Measurements from ENCODE around the gene CAV3. TPM values are rescaled to one million over a fixed set of nuclear protein-coding genes. Genes with fewer than 3 reads are reported as not detected.

Gene CAV3
- total and polyA plus RNA-seq, 8 donors, result 0.08 to 0.73 TPM; not detected in 6

- DNase-seq, result no peak
Observed at GRCh38 chr3:8727605-8728512, 5.7 kb upstream of the CAV3 start.

GRCh38 chr3:8729479-8729878 is 4.1 kb upstream of the CAV3 start:
- Histone ChIP-seq H3K36me3 (no peaks in the 10 kb centered on the region), H3K9me3 (peaks cover 0 to 9% (median 4%) of the 10 kb centered on the region in 4 donors), H3K27me3 (no peaks in the 10 kb centered on the region), H3K27ac (no peak overlapping the region), H3K4me3 (no peak overlapping the region), H3K4me1 (no peaks in the 10 kb centered on the region)
- TF ChIP-seq POLR2AphosphoS5 (IDR thresholded peaks at IDR 0.05), result no peak
- TF ChIP-seq EP300 (IDR thresholded peaks at IDR 0.05), result no peak
- no peak for TF ChIP-seq POLR2A (IDR thresholded peaks at IDR 0.05)
- TF ChIP-seq CTCF (IDR thresholded peaks at IDR 0.05), result no peak
- intact Hi-C loops (cut with DNase I; ENCODE audit: low total_unique reads), result no loop called here
- 86 to 100% (median 94%) methylated on average over 3 of the region's 3 CpGs for WGBS, 5 donors
- DNase-seq, result no peak

More at GRCh38 chr3:8727605-8728512, 5.7 kb upstream of the CAV3 start:
- TF ChIP-seq POLR2A (IDR thresholded peaks at IDR 0.05) (no peak), CTCF (IDR thresholded peaks at IDR 0.05) (no peak), POLR2AphosphoS5 (IDR thresholded peaks at IDR 0.05) (no peak), EP300 (IDR thresholded peaks at IDR 0.05) (no peak)
- Histone ChIP-seq H3K27me3 (no peaks in the 10 kb centered on the region), H3K36me3 (no peaks in the 10 kb centered on the region), H3K4me3 (no peak overlapping the region), H3K9me3 (peaks cover 0 to 9% (median 4%) of the 10 kb centered on the region in 4 donors), H3K4me1 (no peaks in the 10 kb centered on the region), H3K27ac (no peak overlapping the region)
- intact Hi-C loops (cut with DNase I; ENCODE audit: low total_unique reads), result no loop called here
- 68 to 77% (median 75%) methylated on average over 9 of the region's 9 CpGs for WGBS, 5 donors

- H3K4me3 ChIP-seq, result no peak overlapping the region
- H3K4me1 ChIP-seq, result no peaks in the 10 kb centered on the region
- DNase-seq, result no peak
- H3K9me3 ChIP-seq, result peaks cover 0 to 8% (median 4%) of the 10 kb centered on the region in 4 donors
- 59 to 73% (median 62%) methylated on average over 3 of the region's 3 CpGs for WGBS, 5 donors
- no peak for TF ChIP-seq CTCF (IDR thresholded peaks at IDR 0.05)
- no peak for TF ChIP-seq POLR2AphosphoS5 (IDR thresholded peaks at IDR 0.05)
- TF ChIP-seq EP300 (IDR thresholded peaks at IDR 0.05), result no peak
- TF ChIP-seq POLR2A (IDR thresholded peaks at IDR 0.05), result no peak
- no peaks in the 10 kb centered on the region for H3K27me3 ChIP-seq
- H3K27ac ChIP-seq, result no peak overlapping the region
- intact Hi-C loops (cut with DNase I; ENCODE audit: low total_unique reads), result no loop called here
- no peaks in the 10 kb centered on the region for H3K36me3 ChIP-seq
Observed at GRCh38 chr3:8730656-8731055, 2.9 kb upstream of the CAV3 start.

GRCh38 chr3:8732413-8732812 is 1.2 kb upstream of the CAV3 start:
- no peaks in the 10 kb centered on the region for H3K27me3 ChIP-seq
- TF ChIP-seq POLR2AphosphoS5 (IDR thresholded peaks at IDR 0.05), result no peak
- no peak for TF ChIP-seq CTCF (IDR thresholded peaks at IDR 0.05)
- TF ChIP-seq EP300 (IDR thresholded peaks at IDR 0.05), result no peak
- no peak for TF ChIP-seq POLR2A (IDR thresholded peaks at IDR 0.05)
- no peaks in the 10 kb centered on the region for H3K36me3 ChIP-seq
- intact Hi-C loops (cut with DNase I; ENCODE audit: low total_unique reads), result no loop called here
- 67 to 87% (median 83%) methylated on average over 4 of the region's 4 CpGs for WGBS, 5 donors
- DNase-seq, result no peak
- H3K4me1 ChIP-seq, result no peaks in the 10 kb centered on the region
- H3K9me3 ChIP-seq, result no peaks in the 10 kb centered on the region
- no peak overlapping the region for H3K27ac ChIP-seq
- no peak overlapping the region for H3K4me3 ChIP-seq

All from stomach (tissue), 9 donors.